ENCODE measurements around the gene GPER1.

- TF ChIP-seq TAF1 (IDR thresholded peaks at IDR 0.05; ENCODE audit: borderline replicate concordance, insufficient read depth, low read length) (no peak), POLR2AphosphoS5 (IDR thresholded peaks at IDR 0.05; ENCODE audit: low read depth, low read length) (no peak), REST (IDR thresholded peaks at IDR 0.05; ENCODE audit: insufficient read depth in 1 of 2, low read depth in 2 of 2, low read length in 2 of 2) (no peak), SIN3A (IDR thresholded peaks at IDR 0.05; ENCODE audit: borderline replicate concordance, insufficient read depth, low read length) (no peak), FOXP2 (optimal IDR thresholded peaks at IDR 0.05; ENCODE audit: borderline replicate concordance, extremely low read depth, extremely low read length, insufficient read depth) (no peak)
Measured at GRCh38 chr7:1114505-1114904, 26.6 kb downstream of the GPER1 start.

Measured in PFSK-1 (cell line).